DMS53 treated with DMSO at 0.1 percent for 48 hours (cell line): ENCODE results near the gene ZNF10.

ENCODE experiments used
- DNase-seq: peaks from one replicate; lab custom pipeline; 2025; ENCODE audit not compliant: unreplicated experiment; lab: John Stamatoyannopoulos, UW

ZNF10 gene

DNA sequence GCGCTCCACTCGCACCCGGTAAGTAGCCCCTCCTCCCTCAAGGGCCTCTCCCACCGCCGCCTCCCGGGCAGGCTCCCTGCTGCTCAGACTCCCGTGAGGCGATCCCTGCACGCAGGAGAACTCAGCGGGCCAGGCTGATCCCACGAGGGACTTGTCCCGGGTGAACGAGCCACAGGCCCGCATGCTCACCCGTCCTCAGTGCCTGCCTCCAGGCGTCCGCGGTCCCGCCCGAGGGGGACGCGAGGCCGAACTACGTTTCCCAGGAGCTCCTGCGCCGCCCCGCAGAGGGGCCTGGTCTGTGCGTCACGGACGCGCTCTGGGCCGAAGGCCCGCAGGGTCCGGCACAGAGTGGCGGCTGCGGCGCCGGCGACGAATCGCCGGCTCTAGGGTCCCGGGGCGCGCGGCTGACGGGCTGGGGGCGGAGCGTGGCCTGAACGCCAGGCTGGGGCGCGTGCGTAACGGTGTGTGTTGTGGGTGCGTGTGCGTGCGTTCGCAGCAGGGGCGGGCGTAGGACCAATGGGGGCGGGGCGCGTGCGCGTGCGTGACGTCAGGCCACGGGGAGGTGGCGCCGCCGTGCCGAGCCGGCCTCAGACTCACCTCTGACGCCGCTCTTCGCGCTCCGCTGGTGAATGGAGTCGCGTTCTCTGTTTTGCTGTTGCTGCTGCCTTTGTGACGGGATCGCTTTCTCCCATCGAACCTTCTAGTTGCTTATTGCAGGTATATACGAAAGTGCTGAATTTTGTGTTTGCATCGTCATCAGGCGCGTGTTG lies at the start of gene ZNF10, which contains the start of gene ZNF891:
Gene ZNF10 (plus strand): TSS at position 590 of the 770 bp plus-strand sequence. CDS start 13,866 bp downstream, outside the sequence.
Gene ZNF891 (minus strand): TSS at position 237 of the 770 bp plus-strand sequence. CDS start 8,356 bp downstream, outside the sequence.
- DNase-seq = peak; percentile 87

DNA sequence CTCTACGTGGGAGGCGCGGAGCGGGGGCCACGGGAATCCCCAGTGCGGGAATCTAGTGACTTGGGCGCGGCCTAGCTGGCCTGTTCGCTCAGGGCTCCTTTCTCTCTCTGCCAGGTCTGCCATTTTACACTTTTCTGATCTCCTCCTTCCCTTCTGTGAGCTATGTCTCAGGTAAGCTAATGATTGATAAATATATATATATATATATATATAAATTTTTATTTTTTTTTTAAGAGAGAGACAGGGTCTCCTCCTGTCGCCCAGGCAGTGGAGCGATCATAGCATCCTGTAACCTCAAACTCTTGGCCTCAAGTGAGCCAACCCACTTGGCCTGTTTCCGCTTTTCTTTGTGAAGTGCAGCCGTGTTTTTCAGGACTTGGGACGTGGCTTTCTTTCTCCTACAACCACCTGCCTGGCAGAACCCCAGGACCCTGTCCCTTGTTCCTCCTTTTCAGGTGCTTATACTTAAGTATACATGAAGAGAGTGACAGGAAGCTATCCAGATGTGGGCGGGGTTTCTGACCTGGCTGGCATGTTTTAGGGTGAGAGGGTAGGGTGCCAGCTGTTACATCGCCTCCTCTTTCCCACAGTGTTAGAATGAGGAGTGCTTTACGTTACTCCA lies 49.2 kb upstream of the ZNF10 start:
- DNase-seq = no peak

DNA sequence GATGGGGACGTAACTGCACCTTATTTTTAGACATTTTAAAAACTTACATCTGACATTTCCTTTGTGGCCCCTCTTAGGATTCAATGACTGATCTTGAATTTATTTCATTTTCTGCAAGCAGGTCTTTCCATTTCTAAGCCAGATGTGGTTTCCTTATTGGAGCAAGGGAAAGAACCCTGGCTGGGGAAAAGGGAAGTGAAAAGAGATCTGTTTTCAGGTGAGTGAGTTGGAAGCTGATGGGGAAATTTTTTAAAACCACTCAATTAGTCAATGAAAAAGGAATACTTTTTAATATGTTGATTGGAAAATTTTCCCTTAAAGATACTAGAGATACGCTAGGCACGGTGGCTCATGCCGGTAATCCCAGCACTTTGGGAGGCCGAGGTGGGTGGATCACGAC lies 47.1 kb upstream of the ZNF10 start:
- no peak for DNase-seq

DNA sequence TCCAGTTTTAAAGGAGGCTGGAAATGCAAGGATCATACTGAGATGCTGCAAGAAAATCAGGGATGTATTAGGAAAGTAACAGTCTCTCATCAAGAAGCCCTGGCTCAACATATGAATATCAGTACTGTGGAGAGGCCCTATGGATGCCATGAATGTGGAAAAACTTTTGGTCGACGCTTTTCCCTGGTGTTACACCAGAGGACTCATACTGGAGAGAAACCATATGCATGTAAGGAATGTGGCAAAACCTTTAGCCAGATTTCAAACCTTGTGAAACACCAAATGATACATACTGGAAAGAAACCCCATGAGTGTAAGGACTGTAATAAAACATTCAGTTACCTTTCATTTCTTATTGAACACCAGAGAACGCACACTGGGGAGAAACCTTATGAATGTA lies 24.8 kb upstream of the ZNF10 start:
- no peak for DNase-seq

DNA sequence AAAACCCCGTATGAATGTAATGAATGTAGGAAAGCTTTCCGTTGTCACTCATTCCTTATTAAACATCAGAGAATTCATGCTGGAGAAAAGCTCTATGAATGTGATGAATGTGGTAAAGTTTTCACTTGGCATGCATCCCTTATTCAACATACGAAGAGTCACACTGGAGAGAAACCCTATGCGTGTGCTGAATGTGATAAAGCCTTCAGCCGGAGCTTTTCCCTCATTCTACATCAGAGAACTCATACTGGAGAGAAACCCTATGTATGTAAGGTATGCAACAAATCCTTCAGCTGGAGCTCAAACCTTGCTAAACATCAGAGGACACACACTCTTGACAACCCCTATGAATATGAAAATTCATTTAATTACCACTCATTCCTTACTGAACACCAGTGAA lies 24.2 kb upstream of the ZNF10 start:
- peak; percentile 7 for DNase-seq

DNA sequence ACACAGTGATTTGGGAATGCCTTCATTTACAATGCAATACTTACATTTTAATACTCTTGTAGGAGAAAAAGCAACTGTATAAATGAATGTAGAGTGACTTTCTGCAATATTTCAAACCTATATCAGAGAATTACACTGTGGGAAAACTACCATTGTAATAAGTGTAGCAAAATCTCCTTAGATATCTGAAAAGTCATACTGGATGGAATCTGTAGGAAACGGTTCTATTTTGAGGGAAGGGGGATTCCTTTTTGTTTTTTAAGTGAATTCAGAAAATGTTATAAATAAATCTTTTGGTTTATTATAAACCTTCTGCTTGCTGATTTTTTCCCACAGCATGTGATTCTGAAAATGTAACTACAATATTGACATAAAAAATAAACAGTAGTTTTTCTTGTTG lies 23.3 kb upstream of the ZNF10 start:
- DNase-seq = no peak

DNA sequence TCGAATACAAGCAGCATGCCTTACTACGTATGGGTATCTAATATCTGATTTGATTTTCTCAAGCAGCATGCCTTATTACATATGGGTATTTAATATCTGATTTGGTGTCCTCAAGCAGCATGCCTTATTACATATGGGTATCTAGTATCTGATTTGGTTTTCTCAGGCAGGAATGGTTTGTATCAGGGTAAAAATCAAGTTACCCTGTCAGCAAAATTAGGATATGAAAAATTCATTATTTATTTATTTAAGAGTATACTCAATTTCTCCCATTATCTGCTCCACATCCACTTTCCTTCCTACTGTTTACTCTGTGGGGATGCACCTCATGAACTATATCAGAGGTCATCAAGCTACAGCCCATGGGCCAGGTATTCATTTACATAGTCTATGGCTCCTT lies 22.3 kb upstream of the ZNF10 start:
- no peak for DNase-seq

DNA sequence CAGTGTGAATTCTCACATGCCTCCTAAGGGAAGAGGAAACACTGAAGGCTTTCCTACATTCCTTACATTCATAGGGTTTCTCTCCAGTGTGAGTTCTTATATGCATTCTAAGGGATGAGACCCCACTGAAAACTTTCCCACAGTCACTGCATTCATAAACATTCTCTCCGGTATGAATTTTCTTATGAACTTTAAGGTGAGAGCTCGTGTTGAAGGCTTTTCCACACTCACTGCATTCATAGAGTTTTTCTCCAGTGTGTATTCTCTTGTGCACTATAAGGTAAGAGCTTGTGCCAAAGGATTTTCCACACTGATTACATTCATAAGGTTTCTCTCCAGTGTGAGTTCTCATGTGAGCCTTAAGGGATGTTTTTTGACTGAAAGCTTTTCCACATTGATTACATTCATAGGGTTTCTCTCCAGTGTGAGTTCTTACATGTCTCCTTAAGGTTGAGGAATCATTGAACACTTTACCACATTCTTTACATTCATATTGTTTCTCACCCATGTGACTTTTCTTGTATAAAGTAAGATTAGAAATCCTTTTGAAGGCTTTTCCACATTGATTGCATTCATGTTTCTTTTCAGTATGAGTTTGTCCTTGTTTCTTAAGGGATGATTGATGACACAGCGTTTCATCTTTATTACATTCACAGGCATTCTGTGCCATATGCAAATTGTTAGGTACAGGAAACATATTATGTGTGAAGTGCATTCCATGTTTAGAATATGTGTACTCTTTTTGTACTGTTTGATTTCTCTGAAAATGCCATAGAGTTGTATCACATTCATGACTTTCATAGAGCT lies 9.8 kb upstream of the ZNF10 start:
- peak; percentile 1 for DNase-seq

DNA sequence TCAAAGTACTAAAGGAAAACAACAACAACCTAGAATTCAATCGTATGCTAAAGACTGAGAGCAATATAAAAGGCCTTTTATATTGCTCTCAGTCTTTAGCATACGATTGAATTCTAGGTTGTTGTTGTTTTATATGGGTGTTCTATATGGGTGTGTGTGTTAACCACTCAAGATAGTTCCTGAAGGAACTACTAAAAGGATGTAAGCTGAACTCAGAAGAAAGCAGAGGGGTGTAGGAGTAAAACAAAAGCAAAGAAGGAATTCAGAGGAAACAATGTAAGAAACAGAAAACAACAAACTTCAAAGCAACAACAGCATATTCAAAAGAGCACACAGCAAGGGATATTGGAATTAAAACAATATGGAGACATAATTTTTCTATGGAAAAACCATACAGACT lies 5.8 kb upstream of the ZNF10 start:
- no peak for DNase-seq

DNA sequence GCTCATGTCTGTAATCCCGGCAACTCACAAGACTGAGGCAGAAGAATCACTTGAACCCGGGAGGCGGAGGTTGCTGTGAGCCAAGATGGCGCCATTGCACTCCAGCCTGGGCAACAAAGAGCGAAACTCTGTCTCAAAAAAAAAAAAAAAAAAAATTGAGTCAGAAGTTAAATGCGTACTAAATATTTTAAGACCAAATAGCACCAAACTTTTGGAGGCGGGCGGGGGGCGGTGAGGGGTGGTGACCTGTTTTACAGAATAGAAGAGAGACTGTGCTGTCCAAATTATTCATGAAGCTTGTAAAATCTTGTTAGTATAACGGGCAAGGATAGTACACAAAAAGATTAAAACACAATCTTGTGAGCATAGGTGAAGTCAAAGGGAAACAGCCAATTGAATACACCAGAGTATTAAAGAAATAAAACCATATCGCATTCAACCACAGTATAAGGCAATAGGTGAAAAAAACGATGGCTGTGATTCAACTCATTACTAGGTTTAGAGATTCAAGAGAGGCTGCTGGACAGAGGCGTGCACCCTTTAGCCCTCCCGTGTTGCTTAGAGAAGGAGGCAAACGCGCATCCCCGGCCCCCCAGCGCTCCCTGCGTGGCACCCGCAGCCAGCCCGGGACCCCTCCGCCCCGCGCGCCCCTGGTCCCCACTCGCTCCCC lies 924 bp upstream of the ZNF10 start:
- DNase-seq = peak; percentile 35

DNA sequence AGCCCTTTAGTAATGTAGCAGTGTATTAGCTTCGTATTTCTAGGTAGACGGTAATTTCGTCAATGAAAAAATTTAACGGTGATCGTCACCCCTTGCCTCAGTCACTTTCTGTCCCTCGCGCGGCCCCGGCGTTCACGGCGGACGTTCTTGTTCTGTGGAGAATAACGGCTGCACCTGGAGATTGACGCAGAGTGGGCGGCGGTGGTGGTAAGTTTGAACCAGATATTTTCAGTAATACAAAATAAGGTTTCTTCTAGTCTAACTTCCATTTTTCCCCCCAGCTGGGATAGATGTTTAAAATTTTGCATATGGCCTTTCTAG lies 341 bp downstream of the ZNF10 start:
- peak; percentile 69 for DNase-seq

DNA sequence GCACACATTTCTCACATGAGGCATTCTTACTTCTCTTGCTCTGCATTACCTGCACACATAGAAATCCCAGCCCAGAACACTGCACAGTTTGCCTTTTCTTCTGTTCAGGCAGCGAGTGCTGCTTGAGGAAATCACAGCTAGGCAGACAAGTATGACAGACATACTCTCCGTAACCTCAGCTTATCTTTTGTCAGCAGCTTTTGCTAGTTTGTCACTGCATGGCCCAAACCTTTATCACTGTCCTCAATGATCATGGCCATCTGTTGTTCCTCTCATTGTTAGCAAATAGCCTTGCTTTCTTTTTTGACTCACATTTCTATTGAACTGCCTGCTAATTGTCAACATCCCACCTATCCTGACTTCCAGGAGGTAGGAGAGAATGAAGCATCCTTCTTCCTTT lies 5.3 kb downstream of the ZNF10 start:
- DNase-seq = no peak

DNA sequence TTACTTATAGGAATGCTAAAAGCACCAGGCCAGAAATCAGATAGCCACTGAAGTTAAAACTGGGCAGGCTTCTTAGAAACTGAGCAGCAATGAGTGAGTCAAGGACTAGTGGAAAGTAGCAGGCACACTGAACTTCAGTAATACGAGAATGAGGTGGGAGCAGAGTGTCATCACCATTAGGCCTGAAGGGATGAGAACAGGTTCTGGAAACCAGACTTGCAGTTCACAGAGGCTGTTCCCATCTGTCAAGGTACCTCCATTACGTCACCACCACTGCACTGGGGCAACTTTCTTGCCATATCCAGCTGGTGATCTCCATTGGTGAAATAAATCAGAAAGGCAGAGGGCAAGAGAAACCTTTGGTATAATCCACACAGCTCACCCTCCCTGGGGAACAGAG lies 15.6 kb downstream of the ZNF10 start:
- no peak for DNase-seq

DNA sequence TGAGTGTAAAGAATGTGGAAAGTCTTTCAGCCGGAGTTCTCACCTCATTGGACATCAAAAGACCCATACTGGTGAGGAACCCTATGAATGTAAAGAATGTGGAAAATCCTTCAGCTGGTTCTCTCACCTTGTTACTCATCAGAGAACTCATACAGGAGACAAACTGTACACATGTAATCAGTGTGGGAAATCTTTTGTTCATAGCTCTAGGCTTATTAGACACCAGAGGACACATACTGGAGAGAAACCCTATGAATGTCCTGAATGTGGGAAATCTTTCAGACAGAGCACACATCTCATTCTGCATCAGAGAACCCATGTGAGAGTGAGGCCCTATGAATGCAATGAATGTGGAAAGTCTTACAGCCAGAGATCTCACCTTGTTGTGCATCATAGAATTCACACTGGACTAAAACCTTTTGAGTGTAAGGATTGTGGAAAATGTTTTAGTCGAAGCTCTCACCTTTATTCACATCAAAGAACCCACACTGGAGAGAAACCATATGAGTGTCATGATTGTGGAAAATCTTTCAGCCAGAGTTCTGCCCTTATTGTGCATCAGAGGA lies 25.8 kb downstream of the ZNF10 start:
- DNase-seq = no peak

DNA sequence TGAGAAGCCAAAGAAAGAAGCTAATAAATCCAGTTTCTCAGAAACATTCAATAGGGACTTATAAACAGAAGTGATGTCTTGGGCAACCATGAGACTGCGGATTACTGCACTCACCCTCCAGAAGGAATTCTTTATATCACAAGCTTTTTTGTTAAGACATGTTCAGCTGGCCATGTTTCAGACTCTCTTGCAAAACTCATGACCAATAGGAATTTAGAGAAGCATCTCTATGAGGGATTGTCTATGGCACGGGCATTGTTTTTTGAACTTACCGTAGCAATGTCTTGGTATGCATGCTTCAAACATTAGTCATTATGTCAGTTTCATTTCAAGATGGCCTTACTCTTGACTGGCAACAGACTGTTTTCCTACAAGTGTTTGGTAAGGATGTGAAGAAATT lies 35.3 kb downstream of the ZNF10 start:
- DNase-seq = no peak

DNA sequence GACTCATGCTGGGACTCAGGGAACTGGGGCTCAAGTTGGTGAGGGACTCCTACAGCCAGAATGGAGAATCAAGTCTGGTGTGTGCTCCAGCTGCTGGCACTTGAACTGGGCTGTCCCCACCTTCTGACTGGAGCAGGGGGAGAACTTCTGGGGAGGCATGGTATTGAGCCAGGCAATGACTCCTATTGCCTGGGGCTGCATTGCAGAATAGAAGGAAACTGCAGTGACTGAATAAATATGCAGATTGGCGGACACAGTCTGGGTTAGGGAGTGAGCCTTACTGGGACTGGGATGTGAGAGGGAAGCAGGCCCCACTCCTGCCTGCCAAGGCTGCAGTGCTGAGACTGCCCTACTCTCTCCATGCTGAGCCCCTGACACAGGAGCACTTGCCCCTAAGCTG lies 42.1 kb downstream of the ZNF10 start:
- no peak for DNase-seq

DNA sequence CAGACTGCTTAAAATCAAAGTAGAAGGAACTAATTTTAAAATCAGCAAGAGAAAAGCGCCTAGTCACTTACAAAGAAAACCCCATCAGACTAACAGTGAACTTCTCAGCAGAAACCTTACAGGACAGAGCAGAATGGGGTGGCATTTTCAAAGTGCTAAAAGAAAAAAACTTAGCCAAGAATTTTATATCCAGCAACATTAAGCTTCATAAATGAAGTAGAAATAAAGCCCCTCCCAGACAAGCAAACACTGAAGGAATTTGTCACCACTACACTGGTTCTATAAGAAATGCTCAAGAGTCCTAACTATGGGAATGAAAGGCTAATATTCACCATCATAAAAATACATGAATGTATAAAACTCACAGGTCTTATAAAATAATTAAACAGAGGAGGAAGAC lies 44.5 kb downstream of the ZNF10 start:
- DNase-seq = no peak

DNA sequence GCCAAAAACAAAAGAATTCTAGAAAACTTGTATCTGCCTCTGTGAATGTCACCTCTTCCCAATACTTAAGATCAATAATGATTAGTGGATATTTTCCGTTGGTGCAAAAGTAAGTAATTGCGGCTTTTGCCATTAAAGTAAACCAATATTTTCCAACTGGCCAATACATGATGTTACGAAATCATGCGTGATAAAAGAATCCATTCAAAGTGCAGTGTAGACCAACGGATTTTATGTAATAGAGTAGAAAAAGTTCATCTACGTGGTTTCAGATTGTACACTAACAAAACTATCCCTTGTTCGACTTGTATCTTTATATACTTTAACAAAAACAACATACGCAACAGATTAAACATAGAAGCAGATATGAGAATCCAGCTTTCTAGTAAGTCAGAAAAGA lies 50.2 kb downstream of the ZNF10 start:
- no peak for DNase-seq

DNA sequence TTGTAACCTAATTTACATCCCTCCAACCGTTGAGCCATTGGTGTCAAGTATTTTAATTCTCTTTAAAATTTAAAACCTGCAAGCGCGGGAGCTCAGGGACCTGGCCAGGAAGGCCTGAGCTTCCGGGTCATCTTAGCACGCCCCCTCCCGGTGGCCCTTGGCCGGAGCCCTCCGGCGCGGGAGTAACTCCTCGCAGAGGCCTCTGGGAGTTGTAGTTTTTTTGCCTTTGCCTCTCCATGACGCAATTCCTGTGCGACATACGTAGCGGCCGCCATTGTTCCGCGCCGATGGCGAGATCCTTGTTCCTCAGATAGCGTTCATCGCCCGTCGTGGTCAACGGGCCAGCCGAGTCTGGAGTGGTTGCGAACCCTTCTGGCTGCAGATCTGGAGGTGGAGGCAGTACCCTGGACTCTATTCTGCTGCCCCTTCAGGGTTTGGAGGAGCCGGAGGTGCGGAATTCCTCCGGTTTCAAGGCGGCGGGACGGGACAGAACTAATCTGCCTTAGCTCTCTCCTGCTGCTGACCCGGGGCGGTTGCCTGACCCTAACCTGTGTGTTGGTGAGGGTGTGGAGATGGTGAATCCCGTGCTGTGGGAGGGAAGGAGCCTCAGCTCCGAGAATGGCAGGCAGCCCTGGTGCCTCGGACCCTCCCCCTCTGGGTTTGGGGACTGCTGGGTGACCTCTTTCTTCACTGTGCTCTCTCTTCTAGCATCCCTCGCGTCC lies 51.0 kb downstream of the ZNF10 start, which contains the start of gene ZNF268:
Gene ZNF268 (plus strand): TSS at position 258 of the 722 bp plus-strand sequence. CDS start 503 bp downstream, outside the sequence.
- DNase-seq = peak; percentile 92

DNA sequence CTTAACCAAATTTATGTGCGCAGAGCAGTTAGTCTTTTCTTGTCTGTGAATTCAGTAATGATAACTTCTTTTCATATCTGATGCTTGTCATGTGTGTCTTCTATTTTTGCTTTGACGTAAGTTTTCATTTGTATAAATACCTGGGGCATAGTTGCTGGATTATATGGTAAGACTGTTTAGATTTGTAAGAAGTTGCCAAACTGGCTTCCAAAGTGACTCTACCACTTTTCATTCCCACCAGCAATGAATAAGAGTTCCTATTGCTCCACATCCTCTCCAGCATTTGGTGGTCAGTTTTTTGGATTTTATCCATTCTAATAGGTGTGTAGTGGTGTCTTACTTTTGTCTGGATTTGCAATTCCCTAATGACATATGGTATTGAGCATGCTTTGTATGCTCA lies 59.7 kb downstream of the ZNF10 start:
- DNase-seq = no peak
